Psoas muscle (tissue), 8 donors: Measurements from ENCODE around the gene ZBTB43. TPM values are rescaled to one million over a fixed set of nuclear protein-coding genes. Genes with fewer than 3 reads are reported as not detected.
A peak's percentile ranks its signal among the peaks of the same experiment; 100 is the strongest.
"Not testable (repeated sequence)": the region's sequence is repeated elsewhere in the genome, so short reads cannot be mapped to it uniquely, and the experiment has no call there.

ENCODE experiments used
- ATAC-seq, 4 donors: fragments of 200-7000 bp; cut with Tn5 transposase; one replicate each; pipeline ENCODE4 v1.9.1; 2020; ENCODE audit warnings: moderate library complexity in 3 of 4, mild to moderate bottlenecking in 2 of 4
- DNase-seq, 2 donors: peaks; one replicate each; pipeline ENCODE4 v3.0.0-alpha.2; 2020
- H3K27ac ChIP-seq: fragments of 200-600 bp; one replicate; pipeline ENCODE4 v1.8.0; 2022
- H3K27me3 ChIP-seq, 3 donors: fragments of 200-600 bp in 1 of 3; one replicate each; pipeline versions ENCODE4 v1.6.1 to v1.8.0; 2013 to 2022; ENCODE audit warnings: low read length in 2 of 3, mild to moderate bottlenecking in 2 of 3, moderate library complexity in 1 of 3; ENCODE audit not compliant: insufficient read depth in 3 of 3
- H3K36me3 ChIP-seq, 2 donors: fragments of 200-600 bp in 1 of 2; one replicate each; pipeline versions ENCODE4 v1.6.1 to v1.8.0; 2013 to 2022; ENCODE audit warnings: low read depth in 1 of 2, mild to moderate bottlenecking in 1 of 2, moderate library complexity in 1 of 2; ENCODE audit not compliant: insufficient read depth in 1 of 2
- H3K4me1 ChIP-seq: fragments of 200-600 bp; one replicate; pipeline ENCODE4 v1.8.0; 2022
- H3K4me3 ChIP-seq: fragments of 200-600 bp; one replicate; pipeline ENCODE4 v1.8.0; 2022; ENCODE audit warnings: mild to moderate bottlenecking
- H3K9me3 ChIP-seq: fragments of 200-600 bp; one replicate; pipeline ENCODE4 v1.8.0; 2022
- CTCF ChIP-seq: fragments of 200-600 bp; IDR thresholded peaks from one replicate; pipeline ENCODE4 v1.8.0; 2022; ENCODE audit warnings: antibody characterized with exemption
- WGBS, 3 donors: extraction: QIAGEN DNeasy Blood & Tissue Kit; methylation state at CpG; one replicate each; pipeline versions ENCODE4 v1.1.6 to v1.1.7; 2013; 5-methylcytosine and 5-hydroxymethylcytosine counted together
- intact Hi-C, 2 donors: fragments of 100-400 bp; cut with DNase I; formaldehyde crosslinking; loops; one replicate each; pipeline versions ENCODE4 v1.11.0 to v1.14.2; 2022
- polyA plus RNA-seq, 3 donors: library from polyadenylated mRNA; stranded (reverse); fragments of 200-250 nt; gene quantifications; one replicate each; pipeline ENCODE4 v1.2.3, GENCODE V29; 2013
- total RNA-seq, 4 donors: library from RNA; stranded (reverse); fragmentation: NEBNext Ultra II Directional in 2 of 4; extraction: Animal tissue kit (Norgen Biotek cat#: 25700) in 2 of 4; gene quantifications; one replicate each; pipeline versions ENCODE4 v1.2.1 to v1.2.4, GENCODE V29; 2021 to 2023
- donor health status: healthy with polysubstance abuse.
- donor health status: DM: no; HTN: no; CAD: no; lungs with moderate emphysema.
- donor health status: Bipolar disorder and iron deficiency.
- donor health status: healthy.
- donor health status: DM: yes; HTN: yes; CAD: no.
- donor health status: DM: no; HTN: no; CAD: no.
- donor health status: DM: no; HTN: no; CAD: no.
- donor health status: DM: yes; HTN: yes; CAD: no.

Gene ZBTB43
- total and polyA plus RNA-seq, 7 donors: 19.5 to 98.3 (median 48.2) TPM

GRCh38 chr9:126822278-126822677 is 17.4 kb downstream of the ZBTB43 start:
- intact Hi-C loops: no loop called here
- WGBS, 3 donors: 18 to 26% (median 20%) methylated on average over 2 of the region's 2 CpGs
- no peak for TF ChIP-seq CTCF
- H3K36me3 ChIP-seq: peaks cover 5 to 73% of the 10 kb centered on the region in 2 donors
- H3K27me3 ChIP-seq: no peaks in the 10 kb centered on the region
- H3K4me1 ChIP-seq: peaks cover 32% of the 10 kb centered on the region
- peak; percentile 41 to 77 (median 64) for ATAC-seq
- H3K9me3 ChIP-seq: peaks cover 6% of the 10 kb centered on the region
- DNase-seq: no peak
- H3K4me3 ChIP-seq: peak overlapping the region; percentile 1
- H3K27ac ChIP-seq: peak overlapping the region; percentile 38

- Histone ChIP-seq H3K4me1 (peaks cover 33% of the 10 kb centered on the region), H3K4me3 (peak overlapping the region; percentile 1), H3K9me3 (peaks cover 6% of the 10 kb centered on the region), H3K27me3 (no peaks in the 10 kb centered on the region), H3K36me3 (peaks cover 5 to 79% of the 10 kb centered on the region in 2 donors), H3K27ac (peak overlapping the region; percentile 38)
- WGBS, 3 donors: 97 to 100% (median 100%) methylated on average over 1 of the region's 1 CpG
- ATAC-seq: no peak
- DNase-seq: no peak
- no peak for TF ChIP-seq CTCF
- intact Hi-C loops: no loop called here
These were observed 18.0 kb downstream of the ZBTB43 start for GRCh38 chr9:126822873-126823272.

- ATAC-seq, H3K27ac ChIP-seq, intact Hi-C loops, H3K27me3 ChIP-seq, H3K9me3 ChIP-seq, DNase-seq, H3K4me3 ChIP-seq: not testable (repeated sequence)
- WGBS, 3 donors: 97 to 98% (median 98%) methylated on average over 7 of the region's 7 CpGs
- H3K4me1 ChIP-seq: peaks cover 40% of the 10 kb centered on the region
- peaks cover 5 to 79% of the 10 kb centered on the region in 2 donors for H3K36me3 ChIP-seq
These were observed 19.2 kb downstream of the ZBTB43 start for GRCh38 chr9:126824052-126824451.

- H3K27me3 ChIP-seq: no peaks in the 10 kb centered on the region
- 87 to 91% (median 88%) methylated on average over 7 of the region's 7 CpGs for WGBS, 3 donors
- peaks cover 41% of the 10 kb centered on the region for H3K4me1 ChIP-seq
- H3K4me3 ChIP-seq: no peak overlapping the region
- H3K36me3 ChIP-seq: peaks cover 4 to 74% of the 10 kb centered on the region in 2 donors
- ATAC-seq (no peak), DNase-seq (no peak)
- no peak for TF ChIP-seq CTCF
- intact Hi-C loops: no loop called here
- H3K9me3 ChIP-seq: no peaks in the 10 kb centered on the region
- H3K27ac ChIP-seq: no peak overlapping the region
These were observed 22.4 kb downstream of the ZBTB43 start for GRCh38 chr9:126827227-126827626.

- TF ChIP-seq CTCF: no peak
- no peaks in the 10 kb centered on the region for H3K9me3 ChIP-seq
- WGBS, 3 donors: 33 to 75% (median 41%) methylated on average over 1 of the region's 1 CpG
- H3K36me3 ChIP-seq: peaks cover 12 to 74% of the 10 kb centered on the region in 2 donors
- ATAC-seq (no peak), DNase-seq (no peak)
- no peaks in the 10 kb centered on the region for H3K27me3 ChIP-seq
- intact Hi-C loops: no loop called here
- H3K27ac ChIP-seq: no peak overlapping the region
- H3K4me3 ChIP-seq: no peak overlapping the region
- peaks cover 45% of the 10 kb centered on the region for H3K4me1 ChIP-seq
These were observed 24.2 kb downstream of the ZBTB43 start for GRCh38 chr9:126829035-126829434.
